Esophagus muscularis mucosa (tissue), 4 donors: Measurements from ENCODE around the gene PHF20.

Source experiments
- EP300 ChIP-seq: sonication (generic); formaldehyde crosslinking; IDR thresholded peaks from one replicate; pipeline ENCODE4 v1.6.1; 2017; ENCODE audit warnings: antibody characterized with exemption
- POLR2A ChIP-seq: fragments of 450-650 bp; IDR thresholded peaks from one replicate; pipeline ENCODE4 v1.6.1; 2017; ENCODE audit warnings: antibody characterized with exemption, moderate library complexity, mild to moderate bottlenecking, low read depth
- POLR2AphosphoS5 ChIP-seq, 2 donors: sonication (generic); formaldehyde crosslinking; IDR thresholded peaks; one replicate each; pipeline ENCODE4 v1.6.1; 2017; ENCODE audit warnings: antibody characterized with exemption in 2 of 2
- TF ChIP-seq, protein P1 (sequence below), 3 experiments: fragments of 200-600 bp in 2 of 3; fragments of 450-650 bp in 1 of 3; sonication (generic) in 2 of 3; IDR thresholded peaks; one replicate each; pipeline ENCODE4 v1.5.1; 2017 to 2019; ENCODE audit warnings: antibody characterized with exemption in 3 of 3, mild to moderate bottlenecking in 2 of 3, moderate library complexity in 1 of 3

DNA sequence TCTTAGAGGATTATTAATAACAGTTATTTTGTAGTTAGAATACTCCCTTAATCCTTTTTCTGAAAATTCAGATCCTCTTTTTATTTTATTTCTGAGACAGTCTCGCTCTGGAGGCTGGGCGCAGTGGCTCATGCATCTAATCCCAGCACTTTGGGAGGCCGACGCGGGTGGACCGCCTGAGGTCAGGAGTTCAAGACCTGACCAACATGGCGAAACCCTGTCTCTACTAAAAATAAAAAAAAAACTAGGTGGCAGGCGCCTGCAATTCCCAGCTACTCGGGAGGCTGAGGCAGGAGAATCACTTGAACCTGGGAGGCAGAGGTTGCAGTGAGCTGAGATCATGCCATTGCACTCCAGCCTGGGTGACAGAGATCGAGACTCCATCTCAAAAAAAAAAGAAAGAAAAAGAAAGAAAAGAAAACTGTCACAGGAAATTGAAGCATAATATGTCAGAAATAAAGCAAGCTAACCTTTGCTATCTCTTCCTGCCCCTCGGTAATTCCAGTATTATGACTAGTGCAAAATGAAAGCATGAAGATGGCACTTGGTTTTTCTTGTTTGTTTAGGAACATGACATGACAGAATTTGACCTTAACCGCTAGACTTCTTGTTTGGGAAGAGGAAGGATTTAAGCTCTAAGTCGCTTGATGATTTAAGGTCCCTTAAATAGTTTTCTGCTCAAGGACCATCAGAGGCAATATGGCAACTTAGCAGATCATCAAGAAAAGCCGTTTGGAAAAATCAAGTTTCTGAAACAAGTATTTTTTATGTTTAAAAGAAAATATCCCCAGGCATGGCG is 27.9 kb upstream of the PHF20 start:
- TF ChIP-seq, protein P1, sequence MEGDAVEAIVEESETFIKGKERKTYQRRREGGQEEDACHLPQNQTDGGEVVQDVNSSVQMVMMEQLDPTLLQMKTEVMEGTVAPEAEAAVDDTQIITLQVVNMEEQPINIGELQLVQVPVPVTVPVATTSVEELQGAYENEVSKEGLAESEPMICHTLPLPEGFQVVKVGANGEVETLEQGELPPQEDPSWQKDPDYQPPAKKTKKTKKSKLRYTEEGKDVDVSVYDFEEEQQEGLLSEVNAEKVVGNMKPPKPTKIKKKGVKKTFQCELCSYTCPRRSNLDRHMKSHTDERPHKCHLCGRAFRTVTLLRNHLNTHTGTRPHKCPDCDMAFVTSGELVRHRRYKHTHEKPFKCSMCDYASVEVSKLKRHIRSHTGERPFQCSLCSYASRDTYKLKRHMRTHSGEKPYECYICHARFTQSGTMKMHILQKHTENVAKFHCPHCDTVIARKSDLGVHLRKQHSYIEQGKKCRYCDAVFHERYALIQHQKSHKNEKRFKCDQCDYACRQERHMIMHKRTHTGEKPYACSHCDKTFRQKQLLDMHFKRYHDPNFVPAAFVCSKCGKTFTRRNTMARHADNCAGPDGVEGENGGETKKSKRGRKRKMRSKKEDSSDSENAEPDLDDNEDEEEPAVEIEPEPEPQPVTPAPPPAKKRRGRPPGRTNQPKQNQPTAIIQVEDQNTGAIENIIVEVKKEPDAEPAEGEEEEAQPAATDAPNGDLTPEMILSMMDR (IDR thresholded peaks at IDR 0.05), result no peak
- TF ChIP-seq POLR2AphosphoS5 (IDR thresholded peaks at IDR 0.05) (no peak), POLR2A (no peak), EP300 (no peak)
